Caco-2 (cell line): ENCODE data around the gene ZC3H4. TPM values are rescaled to one million over a fixed set of nuclear protein-coding genes. Genes with fewer than 3 reads are reported as not detected.
A peak's percentile ranks its signal among the peaks of the same experiment; 100 is the strongest.

Source experiments
- BruUV-seq: library from RNA; stranded (reverse); fragments of 400-500 nt; replicated peaks from 2 replicates; lab custom pipeline; 2021; lab: Mats Ljungman, UMichigan
- CTCF ChIA-PET: fragments of 300-600 bp; sonication (Branson Sonifier 250); formaldehyde crosslinking; loops from one replicate; lab custom pipeline; 2022; ENCODE audit warnings: antibody characterized with exemption; lab: Charles Lee
- POLR2A ChIA-PET: fragments of 300-600 bp; sonication (Branson Sonifier 250); formaldehyde crosslinking; loops from one replicate; lab custom pipeline; 2022; ENCODE audit warnings: antibody characterized with exemption; lab: Charles Lee
- DNase-seq, 2 experiments: peaks; one replicate each; pipeline versions ENCODE4 v3.0.0 to v3.0.0-alpha.2; 2020 to 2022
- H3K27me3 ChIP-seq: replicated peaks from 2 replicates; pipeline ENCODE4 v1.6.0; 2011; ENCODE audit warnings: low read length; ENCODE audit not compliant: control insufficient read depth, insufficient read depth
- H3K36me3 ChIP-seq: 2 replicates; pipeline ENCODE4 v1.5.1; 2011; ENCODE audit warnings: low read length; ENCODE audit not compliant: control insufficient read depth, insufficient read depth
- H3K4me1 ChIP-seq: fragments of 250-450 bp; sonication (Bioruptor Pico); 2 replicates; pipeline ENCODE4 v1.5.1; 2020; ENCODE audit warnings: mild to moderate bottlenecking
- H3K4me3 ChIP-seq: 2 replicates; pipeline ENCODE4 v1.5.1; 2011; ENCODE audit warnings: low read depth, mild to moderate bottlenecking, control low read depth, low read length
- H3K9me3 ChIP-seq: fragments of 250-450 bp; sonication (Bioruptor Pico); 2 replicates; pipeline ENCODE4 v1.5.1; 2020; ENCODE audit warnings: mild to moderate bottlenecking, moderate library complexity
- H3K27ac Mint-ChIP-seq: one replicate; pipeline ENCODE4 v1.8.0; 2022; ENCODE audit warnings: mixed read lengths; ENCODE audit not compliant: unreplicated experiment
- H3K27me3 Mint-ChIP-seq: one replicate; pipeline ENCODE4 v1.8.0; 2022; ENCODE audit warnings: mixed read lengths; ENCODE audit not compliant: insufficient read depth, unreplicated experiment
- H3K36me3 Mint-ChIP-seq: one replicate; pipeline ENCODE4 v1.8.0; 2022; ENCODE audit warnings: mild to moderate bottlenecking, mixed read lengths; ENCODE audit not compliant: insufficient read depth, unreplicated experiment
- H3K4me1 Mint-ChIP-seq: one replicate; pipeline ENCODE4 v1.8.0; 2022; ENCODE audit warnings: low read depth, mixed read lengths; ENCODE audit not compliant: unreplicated experiment
- H3K4me3 Mint-ChIP-seq: one replicate; pipeline ENCODE4 v1.8.0; 2022; ENCODE audit warnings: mild to moderate bottlenecking, moderate library complexity, mixed read lengths; ENCODE audit not compliant: unreplicated experiment
- H3K9me3 Mint-ChIP-seq: one replicate; pipeline ENCODE4 v1.8.0; 2022; ENCODE audit warnings: mixed read lengths; ENCODE audit not compliant: unreplicated experiment
- CTCF ChIP-seq, 2 experiments: fragments of 200-600 bp in 1 of 2; IDR thresholded peaks; 1 replicate in 1 of 2; 2 replicates in 1 of 2; pipeline versions ENCODE4 v1.5.1 to v1.8.0; 2011 to 2022; ENCODE audit warnings: antibody characterized with exemption in 1 of 2, control low read depth in 1 of 2, inconsistent platforms in 1 of 2, low read depth in 1 of 2, low read length in 1 of 2, mild to moderate bottlenecking in 1 of 2, moderate library complexity in 1 of 2; ENCODE audit not compliant: insufficient read depth in 1 of 2, severe bottlenecking in 1 of 2, unreplicated experiment in 1 of 2
- intact Hi-C: fragments of 100-400 bp; cut with micrococcal nuclease; formaldehyde crosslinking; loops from one replicate; pipeline ENCODE4 v1.10.0; 2022; ENCODE audit not compliant: unreplicated experiment
- total RNA-seq: library from RNA; stranded (reverse); gene quantifications from 2 replicates; pipeline ENCODE4 v1.2.3, GENCODE V29; 2022

ZC3H4 gene
- total RNA-seq, 1 experiment from 2014 or later = 70.3 TPM

- no peaks in the 10 kb centered on the region for H3K9me3 ChIP-seq
- POLR2A ChIA-PET = no interaction called here
- peaks cover 9% of the 10 kb centered on the region for H3K9me3 Mint-ChIP-seq
Measured at GRCh38 chr19:47065242-47065641, 48.3 kb downstream of the ZC3H4 start.

GRCh38 chr19:47063874-47064273 lies 49.7 kb downstream of the ZC3H4 start:
- peak overlapping the region; percentile 92 for H3K27ac Mint-ChIP-seq
- no TSS peak for BruUV-seq
- Histone ChIP-seq H3K4me3 (no peak overlapping the region), H3K4me1 (peaks cover 38% of the 10 kb centered on the region), H3K27me3 (no peaks in the 10 kb centered on the region), H3K9me3 (no peaks in the 10 kb centered on the region), H3K36me3 (peaks cover 1% of the 10 kb centered on the region; the same call in 1 of the 2 replicates)
- no peak for DNase-seq
- ChIA-PET CTCF (interaction anchor here (1.1 kb wide), 1 partner anchor 29 kb away, joined by 4 read pairs; no protein-coding TSS in a partner anchor), POLR2A (interaction anchor here (0.6 to 1.2 kb wide), 4 partner anchors 16 to 193 kb away, joined by 3 to 5 read pairs (median 3); partner anchors contain the start of genes CCDC9 and ZC3H4)
- peaks cover 26% of the 10 kb centered on the region for H3K4me1 Mint-ChIP-seq
- H3K4me3 Mint-ChIP-seq = no peak overlapping the region
- H3K9me3 Mint-ChIP-seq = peaks cover 9% of the 10 kb centered on the region
- H3K27me3 Mint-ChIP-seq = no peaks in the 10 kb centered on the region
- TF ChIP-seq CTCF (IDR thresholded peaks at IDR 0.05; ENCODE audit: insufficient read depth in 1 of 2, low read depth in 1 of 2, low read length in 1 of 2, severe bottlenecking in 1 of 2, unreplicated experiment in 1 of 2) = no peak
- intact Hi-C loops = no loop called here
- peaks cover 79% of the 10 kb centered on the region for H3K36me3 Mint-ChIP-seq

More at GRCh38 chr19:47065242-47065641, 48.3 kb downstream of the ZC3H4 start:
- Mint-ChIP-seq H3K27me3 (no peaks in the 10 kb centered on the region), H3K4me1 (peaks cover 26% of the 10 kb centered on the region), H3K4me3 (no peak overlapping the region), H3K27ac (peak overlapping the region; percentile 92), H3K36me3 (peaks cover 88% of the 10 kb centered on the region)
- H3K4me3 ChIP-seq = no peak overlapping the region
- CTCF ChIA-PET = no interaction called here
- intact Hi-C loops = no loop called here
- DNase-seq = no peak
- H3K4me1 ChIP-seq = peaks cover 26% of the 10 kb centered on the region
- TF ChIP-seq CTCF (IDR thresholded peaks at IDR 0.05; ENCODE audit: insufficient read depth in 1 of 2, low read depth in 1 of 2, low read length in 1 of 2, severe bottlenecking in 1 of 2, unreplicated experiment in 1 of 2) = no peak
- no TSS peak for BruUV-seq
- no peaks in the 10 kb centered on the region for H3K27me3 ChIP-seq
- H3K36me3 ChIP-seq = peaks cover 1% of the 10 kb centered on the region

- Mint-ChIP-seq H3K27me3 (no peaks in the 10 kb centered on the region), H3K4me1 (peaks cover 58% of the 10 kb centered on the region), H3K27ac (peak overlapping the region; percentile 95), H3K4me3 (peak overlapping the region; percentile 64), H3K36me3 (peaks cover 68% of the 10 kb centered on the region), H3K9me3 (peaks cover 24% of the 10 kb centered on the region)
- H3K4me1 ChIP-seq = peaks cover 60% of the 10 kb centered on the region
- H3K9me3 ChIP-seq = no peaks in the 10 kb centered on the region
- intact Hi-C loops = loop anchor here (1.0 kb wide), 3 partner anchors 10 to 38 kb away; partner anchors contain the start of gene TMEM160
- no peaks in the 10 kb centered on the region for H3K36me3 ChIP-seq
- no peaks in the 10 kb centered on the region for H3K27me3 ChIP-seq
- BruUV-seq = no TSS peak
- CTCF ChIA-PET = interaction anchor here (0.7 to 2.4 kb wide), 10 partner anchors 11 to 441 kb away, joined by 3 to 15 read pairs (median 3); partner anchors contain the start of gene ZC3H4
- POLR2A ChIA-PET = interaction anchor here (0.7 to 2.4 kb wide), 9 partner anchors 9 to 185 kb away, joined by 3 to 32 read pairs (median 8); partner anchors contain the start of genes NPAS1 and ZC3H4
- TF ChIP-seq CTCF (IDR thresholded peaks at IDR 0.05; ENCODE audit: insufficient read depth in 1 of 2, low read depth in 1 of 2, low read length in 1 of 2, severe bottlenecking in 1 of 2, unreplicated experiment in 1 of 2) = no peak
- no peak overlapping the region for H3K4me3 ChIP-seq
- DNase-seq = peak; percentile 98 to 99
Measured at GRCh38 chr19:47058621-47059022, 55.0 kb downstream of the ZC3H4 start.
